ENCODE data around the gene FAM180B. TPM values are rescaled to one million over a fixed set of nuclear protein-coding genes. Genes with fewer than 3 reads are reported as not detected.

The FAM180B gene
- total and polyA plus RNA-seq, 2 experiments from 2014 or later: not detected

- Histone ChIP-seq H3K4me2 (no peak overlapping the region), H3K4me3 (no peak overlapping the region), H3K27me3 (ENCODE audit: insufficient read depth) (no peaks in the 10 kb centered on the region), H4K20me1 (replicated peaks; ENCODE audit: insufficient read depth) (peaks cover 13% of the 10 kb centered on the region), H3K27ac (ENCODE audit: low read depth) (no peak overlapping the region), H3K9me2 (ENCODE audit: insufficient read depth) (no peaks in the 10 kb centered on the region), H3K79me2 (replicated peaks; ENCODE audit: insufficient read depth) (peaks cover 32% of the 10 kb centered on the region), H3K36me3 (ENCODE audit: insufficient read depth) (peaks cover 23% of the 10 kb centered on the region), H3K4me1 (ENCODE audit: insufficient read depth) (peaks cover 2% of the 10 kb centered on the region), H3F3A (replicated peaks; ENCODE audit: low read depth) (peaks cover 9% of the 10 kb centered on the region; the same call in 1 of the 2 replicates), H2AFZ (no peak overlapping the region)
- Mint-ChIP-seq H3K4me1 (peaks cover 9% of the 10 kb centered on the region), H3K27me3 (ENCODE audit: insufficient read depth, low read depth, poor library complexity) (peaks cover 3% of the 10 kb centered on the region), H3K36me3 (ENCODE audit: low read depth) (peaks cover 73% of the 10 kb centered on the region), H3K27ac (no peak overlapping the region), H3K9me3 (no peaks in the 10 kb centered on the region), H3K4me3 (no peak overlapping the region)
- ATAC-seq (no peak), DNase-seq (ENCODE audit: low spot score) (no peak)
- TF ChIP-seq NANOG (IDR thresholded peaks at IDR 0.05; ENCODE audit: borderline replicate concordance): no peak
- no peak for TF ChIP-seq CTCF (conservative IDR thresholded peaks at IDR 0.05; ENCODE audit: low read depth in 2 of 2)
- TF ChIP-seq REST (IDR thresholded peaks at IDR 0.05; ENCODE audit: unreplicated experiment): no peak
- no peak for TF ChIP-seq ZNF114 (CRISPR knock-in tag; IDR thresholded peaks at IDR 0.05)
- TF ChIP-seq EZH2phosphoT487 (IDR thresholded peaks at IDR 0.05; ENCODE audit: unreplicated experiment): no peak
- no peak for TF ChIP-seq ZNF462 (CRISPR knock-in tag; IDR thresholded peaks at IDR 0.05)
- TF ChIP-seq EZH2 (IDR thresholded peaks at IDR 0.05; ENCODE audit: low read depth, unreplicated experiment): no peak
- TF ChIP-seq CREB1 (CRISPR knock-in tag; IDR thresholded peaks at IDR 0.05; ENCODE audit: low read depth): no peak
- no peak for TF ChIP-seq POLR2AphosphoS5 (IDR thresholded peaks at IDR 0.05; ENCODE audit: low read depth)
- no peak for TF ChIP-seq ETS1 (IDR thresholded peaks at IDR 0.05)
- no peak for TF ChIP-seq ZNF331 (CRISPR knock-in tag; IDR thresholded peaks at IDR 0.05; ENCODE audit: low read depth)
- TF ChIP-seq STAT1 (IDR thresholded peaks at IDR 0.05; ENCODE audit: unreplicated experiment): no peak
- no peak for TF ChIP-seq JUNB (IDR thresholded peaks at IDR 0.05; ENCODE audit: unreplicated experiment)
Observed at GRCh38 chr11:47572715-47573255, 13.7 kb upstream of the FAM180B start.
